H9 (cell line): Measurements from ENCODE around the gene ARHGAP1. TPM values are rescaled to one million over a fixed set of nuclear protein-coding genes. Genes with fewer than 3 reads are reported as not detected.

Source experiments
- DNase-seq: peaks from one replicate; pipeline ENCODE4 v3.0.0-alpha.2; 2017
- H2AFZ ChIP-seq: one replicate; pipeline ENCODE4 v1.6.1; 2013; ENCODE audit warnings: mild to moderate bottlenecking, low read length, control low read depth, moderate library complexity
- H2AK5ac ChIP-seq: 2 replicates; pipeline ENCODE4 v1.6.1; 2013; ENCODE audit warnings: low read length, control low read depth, mixed read lengths; ENCODE audit not compliant: insufficient read length
- H2BK120ac ChIP-seq: one replicate; pipeline ENCODE4 v1.6.1; 2013; ENCODE audit warnings: low read depth, mild to moderate bottlenecking, low read length, control low read depth, inconsistent platforms; ENCODE audit not compliant: poor library complexity, severe bottlenecking
- H2BK12ac ChIP-seq: 2 replicates; pipeline ENCODE4 v1.6.1; 2013; ENCODE audit warnings: low read length, control low read depth, mixed read lengths, low read depth; ENCODE audit not compliant: insufficient read length
- H2BK15ac ChIP-seq: 2 replicates; pipeline ENCODE4 v1.6.1; 2013; ENCODE audit warnings: low read depth, low read length, control low read depth
- H2BK20ac ChIP-seq: one replicate; pipeline ENCODE4 v1.6.1; 2013; ENCODE audit warnings: low read depth, mild to moderate bottlenecking, low read length, control low read depth, inconsistent platforms; ENCODE audit not compliant: poor library complexity, severe bottlenecking
- H2BK5ac ChIP-seq: 2 replicates; pipeline ENCODE4 v1.6.1; 2013; ENCODE audit warnings: low read length, control low read depth, mixed read lengths; ENCODE audit not compliant: insufficient read length
- H3K14ac ChIP-seq: 2 replicates; pipeline ENCODE4 v1.6.1; 2013; ENCODE audit warnings: low read length, control low read depth; ENCODE audit not compliant: insufficient read depth
- H3K18ac ChIP-seq: 2 replicates; pipeline ENCODE4 v1.6.1; 2013; ENCODE audit warnings: low read depth, mild to moderate bottlenecking, mixed read lengths, low read length, control low read depth; ENCODE audit not compliant: insufficient read length
- H3K23ac ChIP-seq: 2 replicates; pipeline ENCODE4 v1.6.1; 2013; ENCODE audit warnings: low read length, control low read depth, mixed read lengths, low read depth; ENCODE audit not compliant: insufficient read length
- H3K23me2 ChIP-seq: 2 replicates; pipeline ENCODE4 v1.6.1; 2013; ENCODE audit warnings: low read depth, mild to moderate bottlenecking, mixed read lengths, low read length, control low read depth; ENCODE audit not compliant: insufficient read length, poor library complexity, severe bottlenecking
- H3K27ac ChIP-seq: 2 replicates; pipeline ENCODE4 v1.5.1; 2013; ENCODE audit warnings: low read length, control low read depth, mixed read lengths, low read depth; ENCODE audit not compliant: insufficient read length
- H3K27me3 ChIP-seq: 2 replicates; pipeline ENCODE4 v1.6.1; 2013; ENCODE audit warnings: low read length, control low read depth, inconsistent platforms; ENCODE audit not compliant: insufficient read depth
- H3K4ac ChIP-seq: 2 replicates; pipeline ENCODE4 v1.6.1; 2013; ENCODE audit warnings: low read depth, mild to moderate bottlenecking, control low read depth, inconsistent platforms, low read length, moderate library complexity
- H3K4me1 ChIP-seq: 2 replicates; pipeline ENCODE4 v1.6.1; 2013; ENCODE audit warnings: low read length, control low read depth, inconsistent platforms; ENCODE audit not compliant: insufficient read depth
- H3K4me2 ChIP-seq: 2 replicates; pipeline ENCODE4 v1.6.1; 2013; ENCODE audit warnings: low read length, control low read depth, mixed read lengths; ENCODE audit not compliant: insufficient read length, insufficient read depth
- H3K56ac ChIP-seq: 2 replicates; pipeline ENCODE4 v1.6.1; 2013; ENCODE audit warnings: low read depth, mild to moderate bottlenecking, mixed read lengths, low read length, control low read depth; ENCODE audit not compliant: insufficient read length
- H3K79me1 ChIP-seq: 2 replicates; pipeline ENCODE4 v1.6.1; 2013; ENCODE audit warnings: low read depth, mild to moderate bottlenecking, moderate library complexity, low read length, control low read depth, inconsistent platforms; ENCODE audit not compliant: insufficient read depth, poor library complexity, severe bottlenecking
- H3K79me2 ChIP-seq: 2 replicates; pipeline ENCODE4 v1.6.1; 2013; ENCODE audit warnings: low read length, control low read depth, inconsistent platforms; ENCODE audit not compliant: insufficient read depth
- H3K9ac ChIP-seq: 2 replicates; pipeline ENCODE4 v1.6.1; 2013; ENCODE audit warnings: low read length, control low read depth, mixed read lengths; ENCODE audit not compliant: insufficient read length; ENCODE audit errors: extremely low read depth
- H3K9me3 ChIP-seq: one replicate; pipeline ENCODE4 v1.6.1; 2013; ENCODE audit warnings: low read depth, low read length, inconsistent platforms; ENCODE audit not compliant: control insufficient read depth
- H3T11ph ChIP-seq: one replicate; pipeline ENCODE4 v1.6.1; 2013; ENCODE audit warnings: mild to moderate bottlenecking, low read length, control low read depth, inconsistent platforms
- H4K20me1 ChIP-seq: one replicate; pipeline ENCODE4 v1.6.1; 2013; ENCODE audit not compliant: control insufficient read depth, insufficient read length, insufficient read depth
- H4K5ac ChIP-seq: 2 replicates; pipeline ENCODE4 v1.6.1; 2013; ENCODE audit warnings: low read depth, mild to moderate bottlenecking, mixed read lengths, low read length, control low read depth; ENCODE audit not compliant: insufficient read length
- H4K8ac ChIP-seq: replicated peaks from 2 replicates; pipeline ENCODE4 v1.6.1; 2013; ENCODE audit warnings: low read length, control low read depth, mixed read lengths, low read depth; ENCODE audit not compliant: insufficient read length
- H4K91ac ChIP-seq: 2 replicates; pipeline ENCODE4 v1.6.1; 2013; ENCODE audit warnings: low read depth, mild to moderate bottlenecking, moderate library complexity, mixed read lengths, low read length, control low read depth; ENCODE audit not compliant: insufficient read length
- H3K27ac Mint-ChIP-seq, 3 experiments: 2 replicates in 2 of 3; 3 replicates in 1 of 3; pipeline ENCODE4 v1.8.0; 2020 to 2021; ENCODE audit warnings: mixed read lengths in 3 of 3, mild to moderate bottlenecking in 1 of 3, moderate library complexity in 1 of 3
- H3K27me3 Mint-ChIP-seq: 2 replicates; pipeline ENCODE4 v1.8.0; 2021; ENCODE audit warnings: low read depth, mild to moderate bottlenecking, moderate library complexity, mixed read lengths
- H3K36me3 Mint-ChIP-seq, 3 experiments: 2 replicates in 2 of 3; 3 replicates in 1 of 3; pipeline ENCODE4 v1.8.0; 2020 to 2021; ENCODE audit warnings: low read depth in 3 of 3, mixed read lengths in 3 of 3; ENCODE audit not compliant: insufficient read depth in 1 of 3
- H3K4me1 Mint-ChIP-seq, 2 experiments: 2 replicates each; pipeline ENCODE4 v1.8.0; 2020; ENCODE audit warnings: mixed read lengths in 2 of 2
- H3K4me3 Mint-ChIP-seq, 2 experiments: 2 replicates in 1 of 2; 3 replicates in 1 of 2; pipeline ENCODE4 v1.8.0; 2020 to 2021; ENCODE audit warnings: mild to moderate bottlenecking in 2 of 2, mixed read lengths in 2 of 2, moderate library complexity in 1 of 2
- H3K9me3 Mint-ChIP-seq, 2 experiments: 2 replicates in 1 of 2; 3 replicates in 1 of 2; pipeline ENCODE4 v1.8.0; 2020; ENCODE audit warnings: mild to moderate bottlenecking in 2 of 2, mixed read lengths in 2 of 2, moderate library complexity in 1 of 2
- WGBS: extraction: QIAGEN DNeasy Blood & Tissue Kit; methylation state at CpG from one replicate; pipeline ENCODE4 v1.1.7; 2013; ENCODE audit warnings: missing lambda C conversion rate, low lambda C conversion rate, mixed read lengths; ENCODE audit not compliant: insufficient read length; ENCODE audit errors: extremely low coverage; 5-methylcytosine and 5-hydroxymethylcytosine counted together
- total RNA-seq: library from RNA; stranded (reverse); gene quantifications from 2 replicates; pipeline ENCODE4 v1.2.1, GENCODE V29; 2021
- TF ChIP-seq, protein P1 (sequence below): fragments of 200-600 bp; sonication (generic); conservative IDR thresholded peaks from 3 replicates; pipeline ENCODE4 v1.8.0; 2021; ENCODE audit warnings: antibody characterized with exemption, mild to moderate bottlenecking

ARHGAP1 gene
- total RNA-seq, 1 experiment from 2014 or later = 45.3 TPM

DNA sequence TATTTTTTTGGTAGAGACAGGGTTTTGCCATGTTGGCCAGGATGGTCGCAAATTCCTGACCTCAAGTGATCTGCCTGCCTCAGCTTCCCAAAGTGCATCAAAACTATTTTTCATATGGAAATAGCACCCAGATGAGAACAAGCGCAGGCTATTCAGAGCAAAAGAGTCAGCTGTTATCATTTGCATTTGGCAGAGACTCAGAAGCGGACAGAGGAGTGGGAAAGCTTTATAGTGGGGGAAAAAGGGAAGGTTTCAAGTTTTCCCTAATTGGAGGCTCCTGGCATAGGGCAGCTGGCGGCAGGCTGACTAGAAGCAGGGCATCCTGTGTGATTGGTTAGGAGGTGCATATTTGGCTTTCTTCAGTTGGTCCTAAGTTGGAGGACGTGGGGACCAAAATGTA lies 62.9 kb downstream of the ARHGAP1 start:
- Histone ChIP-seq H3T11ph (no peak overlapping the region), H3K4ac (no peak overlapping the region), H4K91ac (no peak overlapping the region), H4K8ac (no peak overlapping the region), H2BK120ac (no peak overlapping the region), H3K4me1 (no peaks in the 10 kb centered on the region), H3K14ac (no peak overlapping the region), H4K5ac (no peak overlapping the region), H2AFZ (no peak overlapping the region), H2AK5ac (no peak overlapping the region), H3K27ac (no peak overlapping the region), H2BK20ac (no peak overlapping the region), H3K79me1 (no peaks in the 10 kb centered on the region), H3K4me2 (no peak overlapping the region), H3K56ac (no peak overlapping the region), H2BK15ac (no peak overlapping the region), H3K9me3 (no peaks in the 10 kb centered on the region), H3K18ac (no peak overlapping the region), H3K9ac (no peak overlapping the region), H3K79me2 (no peaks in the 10 kb centered on the region), H3K27me3 (no peaks in the 10 kb centered on the region), H3K23ac (no peak overlapping the region), H3K23me2 (no peaks in the 10 kb centered on the region), H4K20me1 (no peaks in the 10 kb centered on the region), H2BK12ac (no peak overlapping the region), H2BK5ac (no peak overlapping the region)
- Mint-ChIP-seq H3K4me3 (no peak overlapping the region), H3K27ac (peak overlapping the region in 1 of 3 experiments; percentile 70; a peak in 1 of 7 replicates), H3K4me1 (no peaks in the 10 kb centered on the region), H3K9me3 (no peaks in the 10 kb centered on the region), H3K36me3 (peaks cover 8 to 22% (median 15%) of the 10 kb centered on the region in 3 experiments), H3K27me3 (no peaks in the 10 kb centered on the region)
- TF ChIP-seq, protein P1, sequence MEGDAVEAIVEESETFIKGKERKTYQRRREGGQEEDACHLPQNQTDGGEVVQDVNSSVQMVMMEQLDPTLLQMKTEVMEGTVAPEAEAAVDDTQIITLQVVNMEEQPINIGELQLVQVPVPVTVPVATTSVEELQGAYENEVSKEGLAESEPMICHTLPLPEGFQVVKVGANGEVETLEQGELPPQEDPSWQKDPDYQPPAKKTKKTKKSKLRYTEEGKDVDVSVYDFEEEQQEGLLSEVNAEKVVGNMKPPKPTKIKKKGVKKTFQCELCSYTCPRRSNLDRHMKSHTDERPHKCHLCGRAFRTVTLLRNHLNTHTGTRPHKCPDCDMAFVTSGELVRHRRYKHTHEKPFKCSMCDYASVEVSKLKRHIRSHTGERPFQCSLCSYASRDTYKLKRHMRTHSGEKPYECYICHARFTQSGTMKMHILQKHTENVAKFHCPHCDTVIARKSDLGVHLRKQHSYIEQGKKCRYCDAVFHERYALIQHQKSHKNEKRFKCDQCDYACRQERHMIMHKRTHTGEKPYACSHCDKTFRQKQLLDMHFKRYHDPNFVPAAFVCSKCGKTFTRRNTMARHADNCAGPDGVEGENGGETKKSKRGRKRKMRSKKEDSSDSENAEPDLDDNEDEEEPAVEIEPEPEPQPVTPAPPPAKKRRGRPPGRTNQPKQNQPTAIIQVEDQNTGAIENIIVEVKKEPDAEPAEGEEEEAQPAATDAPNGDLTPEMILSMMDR = no peak
- DNase-seq = no peak
- WGBS = no CpG with 5 or more reads among the region's 5 CpGs
